ENCODE measurements around the gene MATN4.

The MATN4 gene

GRCh38 chr20:45282700-45283550, 25.2 kb downstream of the MATN4 start:
- Histone ChIP-seq H3F3A (ENCODE audit: insufficient read depth, low read length) (no peaks in the 10 kb centered on the region), H4K20me1 (ENCODE audit: insufficient read depth, low read length) (no peaks in the 10 kb centered on the region), H3K36me3 (replicated peaks; ENCODE audit: insufficient read depth, low read length) (no peaks in the 10 kb centered on the region), H3K9ac (ENCODE audit: low read length) (no peak overlapping the region), H3K4me1 (ENCODE audit: low read length) (no peaks in the 10 kb centered on the region), H3K79me2 (ENCODE audit: low read length) (no peaks in the 10 kb centered on the region), H3K4me2 (ENCODE audit: low read depth, low read length) (no peak overlapping the region), H3K9me3 (replicated peaks; ENCODE audit: insufficient read depth, low read length) (no peaks in the 10 kb centered on the region), H3K27ac (ENCODE audit: low read length) (no peak overlapping the region), H3K27me3 (replicated peaks; ENCODE audit: insufficient read depth, low read length) (no peaks in the 10 kb centered on the region), H3K4me3 (ENCODE audit: low read length) (no peak overlapping the region), H2AFZ (ENCODE audit: low read length) (no peak overlapping the region), H3K9me2 (replicated peaks; ENCODE audit: insufficient read depth, low read length) (no peaks in the 10 kb centered on the region)
- no peak for DNase-seq
- TF ChIP-seq EZH2phosphoT487 (IDR thresholded peaks at IDR 0.05; ENCODE audit: low read length) (no peak), EZH2 (optimal IDR thresholded peaks at IDR 0.05; ENCODE audit: low read depth, low read length) (no peak)
- TF ChIP-seq, protein P1, sequence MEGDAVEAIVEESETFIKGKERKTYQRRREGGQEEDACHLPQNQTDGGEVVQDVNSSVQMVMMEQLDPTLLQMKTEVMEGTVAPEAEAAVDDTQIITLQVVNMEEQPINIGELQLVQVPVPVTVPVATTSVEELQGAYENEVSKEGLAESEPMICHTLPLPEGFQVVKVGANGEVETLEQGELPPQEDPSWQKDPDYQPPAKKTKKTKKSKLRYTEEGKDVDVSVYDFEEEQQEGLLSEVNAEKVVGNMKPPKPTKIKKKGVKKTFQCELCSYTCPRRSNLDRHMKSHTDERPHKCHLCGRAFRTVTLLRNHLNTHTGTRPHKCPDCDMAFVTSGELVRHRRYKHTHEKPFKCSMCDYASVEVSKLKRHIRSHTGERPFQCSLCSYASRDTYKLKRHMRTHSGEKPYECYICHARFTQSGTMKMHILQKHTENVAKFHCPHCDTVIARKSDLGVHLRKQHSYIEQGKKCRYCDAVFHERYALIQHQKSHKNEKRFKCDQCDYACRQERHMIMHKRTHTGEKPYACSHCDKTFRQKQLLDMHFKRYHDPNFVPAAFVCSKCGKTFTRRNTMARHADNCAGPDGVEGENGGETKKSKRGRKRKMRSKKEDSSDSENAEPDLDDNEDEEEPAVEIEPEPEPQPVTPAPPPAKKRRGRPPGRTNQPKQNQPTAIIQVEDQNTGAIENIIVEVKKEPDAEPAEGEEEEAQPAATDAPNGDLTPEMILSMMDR (IDR thresholded peaks at IDR 0.05; ENCODE audit: low read length) = no peak

DNA sequence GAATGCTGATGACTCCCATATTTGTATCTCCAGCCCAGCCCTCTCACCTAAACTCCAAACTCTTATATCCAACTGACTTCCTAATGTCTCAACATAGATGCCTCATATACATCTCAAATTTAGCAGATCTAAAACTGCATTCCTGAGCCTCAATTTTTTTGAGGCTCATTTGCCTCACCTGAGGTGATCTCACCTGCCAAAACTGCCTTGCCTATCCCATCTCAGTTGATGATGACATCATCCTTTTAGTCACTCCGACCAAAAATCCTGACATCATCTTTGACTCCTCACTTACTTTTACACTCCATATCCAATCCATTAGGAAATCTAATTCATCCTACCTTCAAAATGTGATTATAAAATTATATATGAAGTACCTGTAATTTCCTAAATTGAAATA, 28.1 kb downstream of the MATN4 start:
- Histone ChIP-seq H3K36me3 (replicated peaks; ENCODE audit: insufficient read depth, low read length) (no peaks in the 10 kb centered on the region), H3K4me3 (ENCODE audit: low read length) (no peak overlapping the region), H2AFZ (ENCODE audit: low read length) (no peak overlapping the region), H3F3A (ENCODE audit: insufficient read depth, low read length) (no peaks in the 10 kb centered on the region), H3K79me2 (ENCODE audit: low read length) (no peaks in the 10 kb centered on the region), H3K27me3 (replicated peaks; ENCODE audit: insufficient read depth, low read length) (no peaks in the 10 kb centered on the region), H3K4me2 (ENCODE audit: low read depth, low read length) (no peak overlapping the region), H4K20me1 (ENCODE audit: insufficient read depth, low read length) (no peaks in the 10 kb centered on the region), H3K9me3 (replicated peaks; ENCODE audit: insufficient read depth, low read length) (no peaks in the 10 kb centered on the region), H3K9ac (ENCODE audit: low read length) (no peak overlapping the region), H3K27ac (ENCODE audit: low read length) (no peak overlapping the region), H3K9me2 (replicated peaks; ENCODE audit: insufficient read depth, low read length) (no peaks in the 10 kb centered on the region), H3K4me1 (ENCODE audit: low read length) (no peaks in the 10 kb centered on the region)
- TF ChIP-seq, protein P1 (IDR thresholded peaks at IDR 0.05; ENCODE audit: low read length) = no peak
- TF ChIP-seq EZH2phosphoT487 (IDR thresholded peaks at IDR 0.05; ENCODE audit: low read length) (no peak), EZH2 (optimal IDR thresholded peaks at IDR 0.05; ENCODE audit: low read depth, low read length) (no peak)
- DNase-seq = no peak

DNA sequence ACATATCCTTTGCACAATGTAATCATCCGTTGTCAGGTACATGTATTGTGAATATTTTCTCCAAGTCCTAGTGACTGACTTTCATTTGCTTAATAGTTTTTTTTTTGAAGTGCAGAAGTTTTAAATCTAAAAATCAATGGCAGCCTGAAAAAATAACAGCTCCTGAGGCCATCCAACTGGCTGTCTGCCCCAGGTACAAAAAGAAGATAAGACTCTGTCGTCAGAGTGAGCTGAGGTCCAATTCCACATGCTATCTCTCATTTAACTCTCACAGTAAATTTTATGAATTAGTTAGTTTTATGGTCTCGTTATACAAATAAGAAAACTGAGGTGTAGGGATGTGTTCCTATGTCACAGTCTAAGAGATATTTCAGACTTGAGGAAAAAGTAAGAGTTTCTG, 32.8 kb downstream of the MATN4 start:
- no peaks in the 10 kb centered on the region for H3K9me2 ChIP-seq (replicated peaks; ENCODE audit: insufficient read depth, low read length)

More for the DNA sequence above, 32.8 kb downstream of the MATN4 start:
- Histone ChIP-seq H3K36me3 (replicated peaks; ENCODE audit: insufficient read depth, low read length) (no peaks in the 10 kb centered on the region), H3K4me2 (ENCODE audit: low read depth, low read length) (no peak overlapping the region), H3K27me3 (replicated peaks; ENCODE audit: insufficient read depth, low read length) (no peaks in the 10 kb centered on the region), H3K9ac (ENCODE audit: low read length) (no peak overlapping the region), H3K4me3 (ENCODE audit: low read length) (no peak overlapping the region), H3K4me1 (ENCODE audit: low read length) (no peaks in the 10 kb centered on the region), H2AFZ (ENCODE audit: low read length) (no peak overlapping the region), H3F3A (ENCODE audit: insufficient read depth, low read length) (no peaks in the 10 kb centered on the region), H4K20me1 (ENCODE audit: insufficient read depth, low read length) (no peaks in the 10 kb centered on the region), H3K27ac (ENCODE audit: low read length) (no peak overlapping the region), H3K9me3 (replicated peaks; ENCODE audit: insufficient read depth, low read length) (no peaks in the 10 kb centered on the region), H3K79me2 (ENCODE audit: low read length) (no peaks in the 10 kb centered on the region)
- TF ChIP-seq, protein P1 (IDR thresholded peaks at IDR 0.05; ENCODE audit: low read length) = no peak
- TF ChIP-seq EZH2phosphoT487 (IDR thresholded peaks at IDR 0.05; ENCODE audit: low read length) = no peak
- no peak for TF ChIP-seq EZH2 (optimal IDR thresholded peaks at IDR 0.05; ENCODE audit: low read depth, low read length)
- no peak for DNase-seq

Data from MM.1S (cell line).